ENCODE measurements around the gene BLVRA.
"Not testable (repeated sequence)": the region's sequence is repeated elsewhere in the genome, so short reads cannot be mapped to it uniquely, and the experiment has no call there.

Gene BLVRA

DNA sequence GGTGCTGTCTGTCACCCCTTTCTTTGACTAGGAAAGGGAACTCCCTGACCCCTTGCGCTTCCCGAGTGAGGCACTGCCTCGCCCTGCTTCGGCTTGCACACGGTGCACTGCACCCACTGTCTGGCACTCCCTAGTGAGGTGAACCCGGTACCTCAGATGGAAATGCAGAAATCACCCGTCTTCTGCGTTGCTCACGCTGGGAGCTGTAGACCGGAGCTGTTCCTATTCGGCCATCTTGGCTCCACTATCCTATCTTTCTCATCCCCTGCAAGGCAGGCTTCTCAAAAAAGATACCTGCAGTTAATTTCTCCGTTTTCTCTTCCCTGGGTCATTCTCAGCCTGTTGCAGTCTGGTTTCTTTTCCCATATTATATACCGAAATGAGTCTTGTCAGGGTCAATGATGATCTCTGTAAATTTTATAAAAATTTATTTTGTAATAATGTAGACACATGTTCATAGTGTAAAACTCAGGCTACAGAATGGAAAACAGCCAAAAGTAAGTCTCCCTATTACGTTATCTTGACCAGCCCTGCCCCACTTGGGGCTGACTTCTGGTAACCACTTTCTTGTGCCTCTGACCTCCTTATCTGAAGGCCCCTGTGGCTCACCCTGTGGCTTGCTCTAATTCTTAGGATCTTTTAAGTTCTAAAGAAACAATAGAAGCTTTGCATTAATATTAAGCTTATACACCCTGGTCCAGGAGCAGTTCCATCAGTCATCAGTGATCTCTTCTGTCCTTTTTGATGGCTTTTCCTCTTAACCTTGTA, 20.7 kb downstream of the BLVRA start:
- DNase-seq (ENCODE audit: insufficient read length, low spot score) (no peak), FAIRE-seq (no peak)
- TF ChIP-seq POLR2AphosphoS5 (IDR thresholded peaks at IDR 0.05; ENCODE audit: low read depth, low read length) (no peak), POLR2A (IDR thresholded peaks at IDR 0.05; ENCODE audit: low read depth, low read length) (no peak), PAX5 (IDR thresholded peaks at IDR 0.05; ENCODE audit: insufficient read depth, low read length, severe bottlenecking) (no peak)

DNA sequence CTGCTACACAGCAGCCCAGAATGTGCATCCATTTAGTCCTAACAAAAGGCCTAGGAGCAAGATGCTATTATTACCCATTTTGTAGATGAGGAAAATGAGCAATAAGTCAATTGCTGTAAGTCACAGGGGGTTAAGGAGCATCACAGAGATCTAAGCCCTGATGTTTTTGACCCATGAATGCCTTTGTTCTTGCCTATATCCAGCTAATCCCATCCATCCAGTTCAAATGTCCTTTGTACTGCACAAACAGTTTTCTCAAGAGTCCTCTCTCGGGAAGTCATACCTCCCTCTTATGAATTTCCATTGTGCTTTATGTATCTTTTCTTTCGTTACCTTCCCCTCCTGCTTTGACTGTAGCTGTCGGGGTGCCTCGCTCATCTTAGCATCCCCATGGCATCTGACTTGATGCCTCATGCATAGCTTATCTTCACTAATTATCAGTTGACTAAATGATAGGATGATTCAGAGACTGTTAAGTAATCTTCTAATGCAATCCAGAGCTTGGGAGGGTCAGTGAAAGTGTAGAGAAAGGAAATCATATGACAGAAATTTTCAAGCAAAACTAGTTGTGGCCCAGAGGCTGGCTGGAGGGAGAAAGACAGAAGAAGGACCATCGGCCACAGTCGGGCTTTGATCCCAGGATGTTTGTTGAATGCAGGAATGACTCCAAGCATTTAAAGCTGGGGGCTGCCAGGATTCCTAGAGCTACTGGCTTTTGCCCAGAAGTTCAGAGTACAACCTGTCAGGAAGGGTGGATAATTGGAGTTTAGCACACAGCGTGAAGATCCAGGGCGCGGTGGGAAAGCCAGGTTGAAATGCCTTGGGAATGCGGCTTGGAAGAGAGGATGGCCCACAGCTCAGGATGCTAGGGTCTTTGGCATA, 23.5 kb downstream of the BLVRA start:
- TF ChIP-seq POU2F2 (IDR thresholded peaks at IDR 0.05; ENCODE audit: low read depth, low read length) = no peak
- no peak for TF ChIP-seq POLR2A (IDR thresholded peaks at IDR 0.05; ENCODE audit: low read depth, low read length)
- no peak for TF ChIP-seq PAX5 (IDR thresholded peaks at IDR 0.05; ENCODE audit: insufficient read depth, low read length, severe bottlenecking)
- no peak for TF ChIP-seq SPI1 (IDR thresholded peaks at IDR 0.05; ENCODE audit: low read depth, low read length)
- TF ChIP-seq TAF1 (IDR thresholded peaks at IDR 0.05; ENCODE audit: low read depth, low read length) = no peak
- no peak for TF ChIP-seq POLR2AphosphoS5 (IDR thresholded peaks at IDR 0.05; ENCODE audit: low read depth, low read length)
- FAIRE-seq = no peak

DNA sequence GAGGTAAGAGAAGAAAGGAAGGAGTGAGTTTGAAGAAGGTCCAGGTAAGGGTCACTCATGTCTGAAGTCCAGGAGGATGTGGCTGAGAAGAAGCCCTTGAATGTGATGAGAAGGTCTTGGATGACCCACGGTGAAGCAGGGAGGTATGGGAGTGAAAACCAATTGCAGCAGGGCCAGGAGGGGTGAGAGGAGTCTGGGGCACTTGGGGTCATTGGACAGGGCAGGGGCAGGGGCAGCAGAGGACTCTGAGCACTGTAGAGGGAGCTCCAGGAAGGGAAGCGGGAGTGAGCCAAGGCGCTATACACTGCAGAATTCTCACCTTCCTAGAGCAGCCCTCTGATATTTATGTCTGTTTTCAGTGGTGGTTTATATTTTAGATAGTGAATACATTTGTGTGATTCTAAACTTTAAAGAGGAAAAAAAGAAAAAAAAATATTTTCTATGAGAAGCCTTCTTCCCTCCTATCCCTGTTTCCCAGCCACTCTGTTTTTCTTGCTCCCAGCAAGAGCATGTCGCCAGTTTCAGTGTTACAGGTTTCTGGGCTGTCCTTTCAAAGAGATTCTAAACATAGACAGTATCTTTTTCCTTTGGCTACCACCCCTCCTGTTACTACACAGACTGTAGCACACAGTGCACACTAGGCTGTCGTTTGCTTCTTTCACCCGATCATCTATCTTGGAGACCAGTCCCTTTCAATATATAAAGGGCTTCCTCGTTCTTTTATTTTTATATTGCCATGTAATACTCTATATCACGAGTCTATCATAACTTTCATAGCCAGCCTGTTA, 24.5 kb downstream of the BLVRA start:
- FAIRE-seq = no peak

More for the DNA sequence above, 23.5 kb downstream of the BLVRA start:
- no peak for DNase-seq (ENCODE audit: insufficient read length, low spot score)

DNA sequence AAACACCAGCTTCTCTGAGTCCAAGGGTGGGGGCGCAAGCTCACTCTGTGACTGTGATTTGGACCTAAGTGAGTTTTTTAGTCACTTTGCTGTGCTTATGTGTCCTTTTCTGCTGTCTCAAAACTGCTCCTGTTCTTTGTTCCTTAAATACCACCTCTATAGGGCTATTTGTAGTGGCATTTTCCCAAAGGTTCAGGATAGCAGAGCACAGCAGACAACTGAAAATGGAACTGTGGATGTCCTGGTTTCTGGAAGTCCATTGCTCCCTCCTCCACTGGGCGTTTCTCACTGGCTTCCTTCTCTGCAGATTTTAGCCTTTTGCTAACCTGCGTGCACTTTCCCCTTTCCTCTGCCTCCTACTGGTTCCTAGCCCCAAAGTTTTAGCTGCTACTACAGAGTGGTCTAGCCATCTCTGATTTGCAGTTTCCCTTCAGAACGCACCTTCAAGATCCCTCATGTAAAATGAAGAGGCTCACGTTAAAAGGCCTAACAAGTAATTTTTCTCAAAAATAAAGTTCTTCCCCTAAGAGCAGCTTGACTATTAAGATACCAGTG, 25.6 kb downstream of the BLVRA start:
- TF ChIP-seq POLR2A (IDR thresholded peaks at IDR 0.05; ENCODE audit: low read depth, low read length) (no peak), PAX5 (IDR thresholded peaks at IDR 0.05; ENCODE audit: insufficient read depth, low read length, severe bottlenecking) (no peak), TAF1 (IDR thresholded peaks at IDR 0.05; ENCODE audit: low read depth, low read length) (no peak), SPI1 (IDR thresholded peaks at IDR 0.05; ENCODE audit: low read depth, low read length) (no peak), POU2F2 (IDR thresholded peaks at IDR 0.05; ENCODE audit: low read depth, low read length) (no peak), POLR2AphosphoS5 (IDR thresholded peaks at IDR 0.05; ENCODE audit: low read depth, low read length) (no peak)
- peak; percentile 13 for FAIRE-seq
- no peak for DNase-seq (ENCODE audit: insufficient read length, low spot score)

More for the DNA sequence above, 24.5 kb downstream of the BLVRA start:
- DNase-seq (ENCODE audit: insufficient read length, low spot score) = no peak
- no peak for TF ChIP-seq POU2F2 (IDR thresholded peaks at IDR 0.05; ENCODE audit: low read depth, low read length)
- no peak for TF ChIP-seq PAX5 (IDR thresholded peaks at IDR 0.05; ENCODE audit: insufficient read depth, low read length, severe bottlenecking)
- TF ChIP-seq POLR2AphosphoS5 (IDR thresholded peaks at IDR 0.05; ENCODE audit: low read depth, low read length) = no peak

DNA sequence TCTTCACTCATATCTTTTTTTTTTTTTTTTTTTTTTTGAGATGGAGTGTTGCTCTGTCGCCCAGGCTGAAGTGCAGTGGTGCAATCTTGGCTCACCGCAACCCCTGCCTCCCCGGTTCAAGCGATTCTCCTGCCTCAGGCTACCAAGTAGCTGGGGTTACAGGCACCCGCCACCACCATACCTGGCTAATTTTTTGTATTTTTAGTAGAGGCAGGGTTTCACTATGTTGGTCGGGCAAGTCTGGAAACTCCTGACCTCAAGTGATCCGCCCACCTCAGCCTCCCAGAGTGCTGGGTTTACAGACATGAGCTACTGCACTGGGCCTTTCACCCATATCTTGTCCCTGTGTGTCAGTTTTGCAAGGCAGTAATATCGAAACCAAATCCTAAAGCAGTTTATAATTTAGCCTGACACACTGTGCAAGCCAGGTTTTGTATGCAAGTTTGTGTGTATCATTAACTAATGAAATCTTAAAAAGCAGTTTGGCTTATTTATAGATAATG, 26.2 kb downstream of the BLVRA start:
- peak; percentile 82 for FAIRE-seq

DNA sequence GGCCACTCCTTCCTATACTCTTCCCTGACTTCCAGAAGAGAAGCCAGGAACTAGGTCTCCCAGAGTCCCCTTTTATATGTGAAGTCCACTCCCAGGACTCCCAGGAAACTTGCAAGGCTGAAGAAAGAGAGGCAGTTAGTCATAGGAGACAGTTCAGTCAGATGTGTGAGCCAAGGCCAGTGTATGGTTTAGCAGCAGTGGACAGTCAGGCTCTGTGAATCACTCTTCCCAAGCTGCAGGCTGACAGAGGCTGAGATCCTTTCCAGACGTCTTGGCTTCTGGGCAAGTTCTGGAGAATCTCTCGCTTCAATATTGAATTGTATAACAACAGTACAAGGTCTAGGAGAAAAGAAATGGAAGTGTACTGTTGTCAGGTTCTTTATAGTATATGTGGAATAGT, 26.9 kb downstream of the BLVRA start:
- DNase-seq (ENCODE audit: insufficient read length, low spot score) (no peak), FAIRE-seq (no peak)
- no peak for TF ChIP-seq PAX5 (IDR thresholded peaks at IDR 0.05; ENCODE audit: insufficient read depth, low read length, severe bottlenecking)
- no peak for TF ChIP-seq POU2F2 (IDR thresholded peaks at IDR 0.05; ENCODE audit: low read depth, low read length)
- no peak for TF ChIP-seq POLR2A (IDR thresholded peaks at IDR 0.05; ENCODE audit: low read depth, low read length)
- no peak for TF ChIP-seq TAF1 (IDR thresholded peaks at IDR 0.05; ENCODE audit: low read depth, low read length)
- no peak for TF ChIP-seq SPI1 (IDR thresholded peaks at IDR 0.05; ENCODE audit: low read depth, low read length)
- no peak for TF ChIP-seq POLR2AphosphoS5 (IDR thresholded peaks at IDR 0.05; ENCODE audit: low read depth, low read length)

More for the DNA sequence above, 26.2 kb downstream of the BLVRA start:
- DNase-seq (ENCODE audit: insufficient read length, low spot score) = not testable (repeated sequence)

DNA sequence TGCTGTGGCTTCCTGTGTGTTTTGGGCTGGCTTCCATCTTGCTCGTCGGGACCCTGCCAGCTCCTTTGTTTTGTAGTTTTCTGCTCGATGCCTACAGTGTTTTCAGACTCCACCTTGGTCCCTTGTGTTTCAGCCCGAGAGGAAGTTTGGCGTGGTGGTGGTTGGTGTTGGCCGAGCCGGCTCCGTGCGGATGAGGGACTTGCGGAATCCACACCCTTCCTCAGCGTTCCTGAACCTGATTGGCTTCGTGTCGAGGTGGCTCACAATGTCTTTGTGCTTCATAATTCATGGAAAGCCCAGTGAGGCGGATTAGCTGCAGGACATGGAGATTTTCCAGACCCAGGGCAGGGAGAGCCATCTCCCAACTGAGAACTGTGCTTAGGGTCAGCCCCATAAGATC, 29.3 kb downstream of the BLVRA start:
- no peak for FAIRE-seq

DNA sequence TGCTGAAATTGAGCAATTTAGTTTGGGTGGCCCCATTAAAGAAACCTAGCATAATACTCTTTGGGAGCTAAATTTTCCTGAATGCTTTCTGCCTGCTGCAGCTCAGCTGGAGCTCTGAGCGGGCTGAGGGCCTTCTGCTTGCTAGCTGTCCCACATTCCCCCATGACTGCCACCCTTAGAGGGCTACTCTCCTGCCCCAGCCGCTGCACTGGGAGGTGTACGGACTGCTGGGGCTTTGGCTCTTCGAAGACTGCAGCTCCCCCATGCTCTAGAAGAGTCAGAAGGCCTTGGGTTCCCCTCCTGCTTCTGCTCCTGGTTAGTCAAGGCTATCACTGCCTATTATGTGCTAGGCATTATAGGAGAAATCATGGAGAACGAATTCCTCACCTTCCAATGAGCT, 31.5 kb downstream of the BLVRA start:
- FAIRE-seq = no peak
- DNase-seq (ENCODE audit: insufficient read length, low spot score) = no peak
- TF ChIP-seq POU2F2 (IDR thresholded peaks at IDR 0.05; ENCODE audit: low read depth, low read length) (no peak), POLR2A (IDR thresholded peaks at IDR 0.05; ENCODE audit: low read depth, low read length) (no peak), TAF1 (IDR thresholded peaks at IDR 0.05; ENCODE audit: low read depth, low read length) (no peak), SPI1 (IDR thresholded peaks at IDR 0.05; ENCODE audit: low read depth, low read length) (no peak), POLR2AphosphoS5 (IDR thresholded peaks at IDR 0.05; ENCODE audit: low read depth, low read length) (no peak), PAX5 (IDR thresholded peaks at IDR 0.05; ENCODE audit: insufficient read depth, low read length, severe bottlenecking) (no peak)

More for the DNA sequence above, 29.3 kb downstream of the BLVRA start:
- TF ChIP-seq SPI1 (IDR thresholded peaks at IDR 0.05; ENCODE audit: low read depth, low read length) = no peak
- DNase-seq (ENCODE audit: insufficient read length, low spot score) = no peak

DNA sequence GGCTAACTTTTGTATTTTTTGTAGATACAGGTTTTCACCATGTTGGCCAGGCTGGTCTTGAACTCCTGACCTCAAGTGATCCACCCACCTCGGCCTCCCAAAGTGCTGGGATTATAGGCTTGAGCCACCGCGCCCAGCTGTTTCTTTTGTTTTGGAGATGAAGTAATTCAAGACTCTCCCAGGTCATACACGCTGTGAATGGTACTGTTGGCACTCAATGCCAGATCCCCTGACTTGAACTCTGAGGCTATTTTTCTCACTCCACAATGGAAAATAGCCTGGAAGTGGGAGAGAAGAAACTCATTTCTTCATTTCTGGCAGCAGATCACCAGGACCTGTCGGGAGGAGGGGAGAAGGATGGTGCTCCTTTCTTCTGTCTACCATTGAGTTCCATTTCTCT, 32.4 kb downstream of the BLVRA start:
- TF ChIP-seq POLR2AphosphoS5 (IDR thresholded peaks at IDR 0.05; ENCODE audit: low read depth, low read length) = no peak
- no peak for TF ChIP-seq PAX5 (IDR thresholded peaks at IDR 0.05; ENCODE audit: insufficient read depth, low read length, severe bottlenecking)
- no peak for TF ChIP-seq SPI1 (IDR thresholded peaks at IDR 0.05; ENCODE audit: low read depth, low read length)
- TF ChIP-seq POU2F2 (IDR thresholded peaks at IDR 0.05; ENCODE audit: low read depth, low read length) = no peak
- no peak for TF ChIP-seq POLR2A (IDR thresholded peaks at IDR 0.05; ENCODE audit: low read depth, low read length)
- no peak for TF ChIP-seq TAF1 (IDR thresholded peaks at IDR 0.05; ENCODE audit: low read depth, low read length)
- no peak for FAIRE-seq
- DNase-seq (ENCODE audit: insufficient read length, low spot score) = no peak
